Spleen (tissue), 7 donors: Measurements from ENCODE around the gene RANBP3.

Experiments used
- POLR2A ChIP-seq, 3 donors: fragments of 450-650 bp; IDR thresholded peaks; one replicate each; pipeline ENCODE4 v1.5.1; 2017; ENCODE audit warnings: antibody characterized with exemption in 3 of 3, mild to moderate bottlenecking in 1 of 3
- POLR2AphosphoS5 ChIP-seq, 3 donors: sonication (generic); formaldehyde crosslinking; IDR thresholded peaks; one replicate each; pipeline ENCODE4 v1.5.1; 2017; ENCODE audit warnings: antibody characterized with exemption in 3 of 3
- TF ChIP-seq, protein P1 (sequence below), 11 experiments: fragments of 200-600 bp in 7 of 11; fragments of 450-650 bp in 4 of 11; sonication (generic) in 4 of 11; IDR thresholded peaks in 8 of 11; conservative IDR thresholded peaks in 3 of 11; 1 replicate in 7 of 11; 2 replicates in 4 of 11; pipeline versions ENCODE4 v1.4.0 to v1.8.0; 2016 to 2021; ENCODE audit warnings: antibody characterized with exemption in 11 of 11, inconsistent platforms in 4 of 11, mild to moderate bottlenecking in 1 of 11
- donor health status: DM: no; HTN: no; CAD: no; lungs with moderate emphysema.
- donor health status: DM: no; HTN: no; CAD: no.
- donor health status: DM: no; HTN: no; CAD: no.

DNA sequence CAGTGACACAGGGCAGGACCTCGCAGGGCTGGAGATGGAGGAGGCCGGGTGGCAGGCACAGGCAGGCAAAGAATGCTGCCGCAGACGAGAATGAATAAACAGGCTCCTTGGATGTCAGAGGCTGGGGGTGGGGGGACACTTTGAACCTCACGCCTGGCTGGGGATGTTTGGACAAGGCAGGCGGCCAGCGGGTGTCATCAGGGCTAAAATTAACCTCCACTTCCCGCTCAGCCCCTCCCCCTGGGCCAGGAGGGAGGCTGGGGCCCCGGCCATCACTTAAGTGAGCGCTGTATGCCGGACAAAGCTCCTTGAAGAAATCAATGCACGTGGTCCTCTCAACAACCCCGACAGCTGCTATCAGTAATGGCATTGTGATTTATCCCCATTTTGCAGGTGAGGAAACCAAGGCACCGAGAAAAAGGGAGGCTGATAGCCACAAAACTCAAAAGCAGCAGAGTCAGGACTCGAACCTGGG, 97.3 kb downstream of the RANBP3 start:
- TF ChIP-seq POLR2A (IDR thresholded peaks at IDR 0.05): no peak
- TF ChIP-seq, protein P1, sequence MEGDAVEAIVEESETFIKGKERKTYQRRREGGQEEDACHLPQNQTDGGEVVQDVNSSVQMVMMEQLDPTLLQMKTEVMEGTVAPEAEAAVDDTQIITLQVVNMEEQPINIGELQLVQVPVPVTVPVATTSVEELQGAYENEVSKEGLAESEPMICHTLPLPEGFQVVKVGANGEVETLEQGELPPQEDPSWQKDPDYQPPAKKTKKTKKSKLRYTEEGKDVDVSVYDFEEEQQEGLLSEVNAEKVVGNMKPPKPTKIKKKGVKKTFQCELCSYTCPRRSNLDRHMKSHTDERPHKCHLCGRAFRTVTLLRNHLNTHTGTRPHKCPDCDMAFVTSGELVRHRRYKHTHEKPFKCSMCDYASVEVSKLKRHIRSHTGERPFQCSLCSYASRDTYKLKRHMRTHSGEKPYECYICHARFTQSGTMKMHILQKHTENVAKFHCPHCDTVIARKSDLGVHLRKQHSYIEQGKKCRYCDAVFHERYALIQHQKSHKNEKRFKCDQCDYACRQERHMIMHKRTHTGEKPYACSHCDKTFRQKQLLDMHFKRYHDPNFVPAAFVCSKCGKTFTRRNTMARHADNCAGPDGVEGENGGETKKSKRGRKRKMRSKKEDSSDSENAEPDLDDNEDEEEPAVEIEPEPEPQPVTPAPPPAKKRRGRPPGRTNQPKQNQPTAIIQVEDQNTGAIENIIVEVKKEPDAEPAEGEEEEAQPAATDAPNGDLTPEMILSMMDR (IDR thresholded peaks at IDR 0.05 in 8 of 11, conservative IDR thresholded peaks at IDR 0.05 in 3 of 11): no peak
- no peak for TF ChIP-seq POLR2AphosphoS5 (IDR thresholded peaks at IDR 0.05)
